ENCODE results near the gene CHN2.
"Not testable (repeated sequence)": the region's sequence is repeated elsewhere in the genome, so short reads cannot be mapped to it uniquely, and the experiment has no call there.

The CHN2 gene

DNA sequence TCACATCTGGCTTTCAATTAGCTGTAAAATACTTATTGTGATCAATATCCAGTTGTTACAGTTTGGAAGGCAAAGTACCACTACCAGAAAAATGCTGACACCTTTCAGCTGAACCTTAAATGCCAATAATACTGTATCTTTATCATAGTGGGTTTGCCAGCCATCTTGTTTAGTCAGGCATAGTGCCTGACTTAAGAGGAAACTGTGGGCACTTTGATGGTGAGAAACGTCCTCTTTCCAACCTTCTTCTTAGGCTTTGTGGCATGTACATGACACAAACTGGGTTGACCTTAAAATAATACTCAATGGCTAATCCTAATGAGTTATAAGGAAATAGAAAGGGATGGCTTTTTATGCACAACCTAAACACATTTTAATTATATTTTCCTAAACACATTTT is 316.8 kb downstream of the CHN2 start:
- no peak for DNase-seq

DNA sequence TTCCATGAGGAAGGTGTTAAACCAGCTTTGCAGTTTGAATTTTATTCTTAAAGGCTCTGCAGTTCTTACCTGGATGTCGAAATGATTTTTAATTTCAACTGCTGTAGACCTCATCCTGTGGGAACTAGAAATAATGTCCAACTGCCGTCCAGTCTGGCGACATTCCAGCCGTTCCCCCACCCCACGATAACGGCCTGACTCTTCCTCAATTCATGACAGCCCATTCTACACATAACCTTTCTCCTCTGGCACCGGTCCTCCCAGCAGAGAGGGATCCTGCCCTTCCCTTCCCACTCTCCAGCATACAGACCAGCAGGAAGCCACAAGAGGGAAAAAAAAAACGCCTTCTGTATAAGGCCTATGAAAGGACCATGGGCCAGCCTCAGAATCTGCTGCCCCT is 317.3 kb downstream of the CHN2 start:
- no peak for DNase-seq

DNA sequence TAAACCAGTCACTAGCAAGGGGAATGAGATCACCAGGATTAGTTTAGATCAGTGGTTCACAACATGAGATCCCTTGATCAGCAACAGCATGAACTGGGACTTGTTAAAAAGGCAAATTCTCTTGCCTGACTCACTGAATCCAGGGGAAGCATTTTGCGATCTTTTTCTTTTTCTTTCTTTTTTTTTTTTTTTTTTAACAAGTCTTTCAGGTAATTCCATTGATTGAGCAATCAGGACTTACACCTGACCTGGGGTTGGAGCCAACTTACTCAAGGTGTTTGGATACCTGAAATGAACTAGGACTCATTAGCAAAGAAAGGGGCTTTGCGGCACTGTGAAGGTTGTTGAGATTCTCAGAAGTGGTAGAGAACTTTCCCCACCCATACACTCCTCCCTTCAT is 321.9 kb downstream of the CHN2 start:
- DNase-seq = no peak

DNA sequence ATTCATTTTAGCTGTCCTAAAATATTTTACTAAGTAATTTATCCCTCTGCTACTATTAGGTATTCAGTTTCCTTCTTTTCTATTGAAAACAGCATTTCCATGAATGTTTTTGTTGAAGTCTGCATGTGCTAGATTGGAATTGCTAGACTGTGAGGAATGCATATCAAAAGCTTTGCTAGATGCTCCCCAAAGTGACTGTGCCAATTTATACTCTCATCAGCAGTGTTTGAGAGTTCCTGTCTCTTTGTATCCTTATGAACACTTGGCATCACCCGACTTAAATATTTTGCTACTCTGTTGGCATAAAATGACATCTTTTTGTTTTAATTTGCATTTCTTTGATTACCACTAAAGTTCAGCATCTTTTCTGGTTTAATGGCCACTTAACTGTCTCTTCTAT is 324.0 kb downstream of the CHN2 start:
- DNase-seq = no peak

DNA sequence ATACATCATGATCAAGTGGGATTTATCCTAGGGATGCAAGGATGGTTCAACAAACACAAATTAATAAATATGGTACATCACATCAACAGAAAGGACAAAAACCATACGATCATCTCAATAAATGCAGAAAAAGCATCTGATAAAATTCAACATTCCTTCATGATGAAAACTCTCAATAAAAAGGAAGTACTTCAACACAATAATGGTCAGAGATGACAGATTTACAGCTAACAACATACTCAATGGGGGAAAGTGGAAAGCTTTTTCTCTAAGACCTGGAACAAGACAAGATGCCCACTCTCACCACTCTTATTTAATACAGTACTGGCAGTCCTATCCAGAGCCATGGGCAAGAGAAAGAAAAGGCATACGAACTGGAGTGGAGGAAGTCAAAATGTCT is 329.2 kb downstream of the CHN2 start:
- no peak for DNase-seq

DNA sequence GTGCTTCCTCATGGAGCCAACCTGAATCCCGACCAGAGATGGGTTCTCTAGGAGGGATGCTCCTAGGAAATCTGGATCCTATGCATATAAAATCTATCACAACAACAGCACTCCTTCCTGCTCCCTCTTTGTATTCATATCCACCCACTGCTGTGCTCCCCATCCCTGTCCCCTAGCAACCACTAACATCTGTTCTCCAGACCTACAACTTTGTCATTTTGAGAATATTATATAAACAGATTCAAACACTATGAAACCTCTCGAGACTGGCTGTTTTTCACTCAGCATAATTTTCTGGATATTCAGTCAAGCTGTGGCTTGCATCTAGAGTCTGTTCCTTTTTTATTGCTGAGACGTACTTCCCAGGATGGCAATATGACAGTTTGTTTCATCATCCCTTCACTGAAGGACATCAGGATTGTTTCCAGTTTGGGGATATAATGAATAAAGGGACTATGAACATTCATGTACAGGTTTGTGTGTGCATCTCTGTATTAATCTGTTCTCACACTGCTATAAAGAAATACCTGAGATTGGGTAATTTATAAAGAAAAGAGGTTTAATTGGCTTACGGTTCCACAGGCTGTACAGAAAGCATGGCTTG is 333.0 kb downstream of the CHN2 start:
- no peak for DNase-seq

DNA sequence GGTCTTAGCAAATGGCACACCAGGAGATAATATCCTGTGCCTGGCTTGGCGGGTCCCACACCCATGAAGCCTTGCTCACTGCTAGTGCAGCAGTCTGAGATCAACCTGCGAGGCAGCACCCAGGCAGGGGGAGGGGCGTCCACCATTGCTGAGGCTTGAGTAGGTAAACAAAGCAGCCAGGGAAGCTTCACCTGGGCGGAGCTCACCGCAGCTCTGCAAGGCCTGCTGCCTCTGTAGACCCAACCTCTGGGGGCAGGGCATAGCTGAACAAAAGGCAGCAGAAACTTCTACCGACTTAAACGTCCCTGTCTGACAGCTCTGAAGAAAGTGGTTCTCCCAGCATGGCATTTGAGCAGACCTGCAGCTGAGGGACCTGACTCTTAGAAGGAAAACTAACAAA is 334.0 kb downstream of the CHN2 start:
- DNase-seq = not testable (repeated sequence)
